Tibial nerve (tissue), 4 donors: ENCODE data around the gene SHF. TPM values are rescaled to one million over a fixed set of nuclear protein-coding genes. Genes with fewer than 3 reads are reported as not detected.

Source experiments
- DNase-seq, 2 donors: peaks; one replicate each; pipeline ENCODE4 v3.0.0-alpha.2; 2019; ENCODE audit warnings: low spot score in 2 of 2
- H3K27ac ChIP-seq, 4 donors: fragments of 200-600 bp; sonication (generic) in 3 of 4; one replicate each; pipeline ENCODE4 v1.5.1; 2017 to 2019; ENCODE audit warnings: mild to moderate bottlenecking in 1 of 4
- H3K27me3 ChIP-seq, 2 donors: fragments of 200-600 bp; sonication (generic) in 1 of 2; one replicate each; pipeline versions ENCODE4 v1.5.1 to v1.6.0; 2017 to 2019
- H3K36me3 ChIP-seq, 3 donors: fragments of 200-600 bp; sonication (generic); one replicate each; pipeline ENCODE4 v1.5.1; 2018 to 2019
- H3K4me1 ChIP-seq, 4 donors: fragments of 200-600 bp; sonication (generic) in 3 of 4; one replicate each; pipeline ENCODE4 v1.5.1; 2017 to 2019
- H3K4me3 ChIP-seq, 4 donors: fragments of 200-600 bp; sonication (generic) in 3 of 4; one replicate each; pipeline ENCODE4 v1.5.1; 2017 to 2019; ENCODE audit warnings: mild to moderate bottlenecking in 1 of 4, moderate library complexity in 1 of 4
- H3K9me3 ChIP-seq, 4 donors: fragments of 200-600 bp; sonication (generic) in 3 of 4; one replicate each; pipeline ENCODE4 v1.5.1; 2017 to 2019
- CTCF ChIP-seq, 5 experiments: fragments of 200-600 bp in 3 of 5; fragments of 450-650 bp in 2 of 5; sonication (generic) in 3 of 5; IDR thresholded peaks; one replicate each; pipeline ENCODE4 v1.5.1; 2016 to 2019; ENCODE audit warnings: antibody characterized with exemption in 5 of 5, mild to moderate bottlenecking in 3 of 5, moderate library complexity in 2 of 5
- EP300 ChIP-seq, 2 donors: sonication (generic); formaldehyde crosslinking; IDR thresholded peaks; one replicate each; pipeline ENCODE4 v1.6.1; 2017; ENCODE audit warnings: antibody characterized with exemption in 2 of 2, mild to moderate bottlenecking in 1 of 2
- POLR2A ChIP-seq, 2 donors: fragments of 450-650 bp; IDR thresholded peaks; one replicate each; pipeline ENCODE4 v1.6.1; 2017; ENCODE audit warnings: antibody characterized with exemption in 2 of 2, mild to moderate bottlenecking in 2 of 2, moderate library complexity in 2 of 2
- WGBS, 2 donors: methylation state at CpG; one replicate each; pipeline ENCODE4 v1.1.5; 2018; 5-methylcytosine and 5-hydroxymethylcytosine counted together
- total RNA-seq, 4 donors: library from RNA; depleted of rRNA; stranded (reverse); fragments of >200 nt; gene quantifications; one replicate each; pipeline ENCODE4 v1.1.0, GENCODE V29; 2016

SHF gene
- total RNA-seq, 4 donors from 2014 or later = 18.8 to 36.6 (median 25.5) TPM

DNA sequence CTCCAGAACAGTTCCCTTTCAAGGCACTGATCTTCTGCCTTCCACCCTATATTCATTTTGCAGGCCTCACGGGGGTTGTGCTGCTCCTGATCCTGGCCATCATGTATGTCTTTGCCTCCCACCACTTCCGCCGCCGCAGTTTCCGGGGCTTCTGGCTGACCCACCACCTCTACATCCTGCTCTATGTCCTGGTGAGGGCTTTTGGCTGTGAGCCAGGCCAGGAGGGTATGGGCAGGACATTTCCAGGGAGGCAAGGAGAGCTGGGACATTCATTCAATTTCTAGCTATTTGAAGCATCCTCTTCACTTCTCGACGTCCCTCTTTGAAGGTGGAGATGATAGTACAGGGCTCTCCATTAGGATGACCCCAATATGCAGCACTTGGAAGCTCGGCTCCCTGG lies 32.0 kb downstream of the SHF start:
- no peak overlapping the region for H3K4me3 ChIP-seq
- no peaks in the 10 kb centered on the region for H3K9me3 ChIP-seq
- no peak for TF ChIP-seq POLR2A (IDR thresholded peaks at IDR 0.05)
- no peak for TF ChIP-seq CTCF (IDR thresholded peaks at IDR 0.05)
- TF ChIP-seq EP300 (IDR thresholded peaks at IDR 0.05) = no peak
- WGBS, 2 donors = 82 to 88% methylated on average over 8 of the region's 8 CpGs
- peaks cover 0 to 19% (median 0%) of the 10 kb centered on the region in 3 donors for H3K36me3 ChIP-seq
- no peaks in the 10 kb centered on the region for H3K27me3 ChIP-seq
- H3K4me1 ChIP-seq = peaks cover 0 to 21% (median 5%) of the 10 kb centered on the region in 4 donors
- H3K27ac ChIP-seq = no peak overlapping the region
- no peak for DNase-seq

GRCh38 chr15:45151998-45152828 lies 35.6 kb downstream of the SHF start:
- no peaks in the 10 kb centered on the region for H3K27me3 ChIP-seq
- no peak for TF ChIP-seq CTCF (IDR thresholded peaks at IDR 0.05)
- no peak for TF ChIP-seq EP300 (IDR thresholded peaks at IDR 0.05)
- no peak for TF ChIP-seq POLR2A (IDR thresholded peaks at IDR 0.05)
- H3K27ac ChIP-seq = no peak overlapping the region
- no peak for DNase-seq
- H3K4me1 ChIP-seq = peaks cover 0 to 4% (median 0%) of the 10 kb centered on the region in 4 donors
- no peaks in the 10 kb centered on the region for H3K9me3 ChIP-seq
- H3K36me3 ChIP-seq = peaks cover 0 to 23% (median 0%) of the 10 kb centered on the region in 3 donors
- 92% methylated on average over 36 of the region's 36 CpGs for WGBS, 2 donors
- no peak overlapping the region for H3K4me3 ChIP-seq

GRCh38 chr15:45150997-45151396 lies 36.8 kb downstream of the SHF start:
- no peak for TF ChIP-seq EP300 (IDR thresholded peaks at IDR 0.05)
- TF ChIP-seq POLR2A (IDR thresholded peaks at IDR 0.05) = no peak
- TF ChIP-seq CTCF (IDR thresholded peaks at IDR 0.05) = no peak
- no peak overlapping the region for H3K4me3 ChIP-seq
- no peaks in the 10 kb centered on the region for H3K4me1 ChIP-seq
- no peaks in the 10 kb centered on the region for H3K9me3 ChIP-seq
- peaks cover 0 to 23% (median 0%) of the 10 kb centered on the region in 3 donors for H3K36me3 ChIP-seq
- H3K27ac ChIP-seq = no peak overlapping the region
- no peaks in the 10 kb centered on the region for H3K27me3 ChIP-seq
- WGBS, 2 donors = 88 to 90% methylated on average over 6 of the region's 6 CpGs
- no peak for DNase-seq

GRCh38 chr15:45150481-45150880 lies 37.3 kb downstream of the SHF start:
- TF ChIP-seq CTCF (IDR thresholded peaks at IDR 0.05) (no peak), EP300 (IDR thresholded peaks at IDR 0.05) (no peak), POLR2A (IDR thresholded peaks at IDR 0.05) (no peak)
- H3K4me1 ChIP-seq = no peaks in the 10 kb centered on the region
- no peaks in the 10 kb centered on the region for H3K27me3 ChIP-seq
- no peaks in the 10 kb centered on the region for H3K9me3 ChIP-seq
- no peak overlapping the region for H3K4me3 ChIP-seq
- H3K36me3 ChIP-seq = peaks cover 0 to 23% (median 0%) of the 10 kb centered on the region in 3 donors
- 59 to 76% methylated on average over 5 to 6 of the region's 6 CpGs for WGBS, 2 donors
- no peak overlapping the region for H3K27ac ChIP-seq
- no peak for DNase-seq

DNA sequence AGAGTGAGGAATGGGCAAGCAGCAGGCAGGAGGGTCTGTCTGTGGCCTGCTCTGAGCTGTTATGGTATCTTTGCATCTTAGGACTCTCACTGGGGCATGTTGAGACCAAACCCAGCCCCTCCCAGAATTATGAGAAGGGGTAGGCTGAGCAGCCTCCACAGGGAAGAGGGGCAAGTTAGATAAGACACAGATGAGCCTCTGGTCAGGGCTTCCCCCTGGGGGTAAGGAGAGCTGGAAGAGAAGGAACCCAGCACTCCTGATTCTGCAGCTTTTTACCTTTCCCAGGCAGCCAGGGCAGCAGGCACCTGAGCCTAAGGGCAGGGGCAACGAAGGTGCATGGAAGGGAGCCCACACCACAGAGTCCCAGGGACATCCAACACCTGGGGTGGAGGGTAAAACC lies 38.7 kb downstream of the SHF start:
- no peaks in the 10 kb centered on the region for H3K4me1 ChIP-seq
- WGBS, 2 donors = 78 to 83% methylated on average over 1 of the region's 1 CpG
- DNase-seq = no peak
- no peaks in the 10 kb centered on the region for H3K27me3 ChIP-seq
- H3K27ac ChIP-seq = no peak overlapping the region
- no peak for TF ChIP-seq POLR2A (IDR thresholded peaks at IDR 0.05)
- no peak for TF ChIP-seq EP300 (IDR thresholded peaks at IDR 0.05)
- no peak for TF ChIP-seq CTCF (IDR thresholded peaks at IDR 0.05)
- peaks cover 0 to 32% (median 0%) of the 10 kb centered on the region in 3 donors for H3K36me3 ChIP-seq
- no peaks in the 10 kb centered on the region for H3K9me3 ChIP-seq
- no peak overlapping the region for H3K4me3 ChIP-seq
